MM.1S (cell line): ENCODE data around the gene ACTC1.

Source experiments
- DNase-seq: peaks from one replicate; pipeline ENCODE4 v3.0.0-alpha.2; 2015
- H2AFZ ChIP-seq: fragments of 300-600 bp; sonication (generic); 2 replicates; pipeline ENCODE4 v1.6.0; 2016; ENCODE audit warnings: antibody characterized with exemption, low read length
- H3F3A ChIP-seq: fragments of 300-600 bp; sonication (generic); 2 replicates; pipeline ENCODE4 v1.6.1; 2016; ENCODE audit warnings: mild to moderate bottlenecking, antibody characterized with exemption, low read length, moderate library complexity, mixed read lengths; ENCODE audit not compliant: insufficient read depth
- H3K27ac ChIP-seq: fragments of 300-600 bp; sonication (generic); 2 replicates; pipeline ENCODE4 v1.5.1; 2016; ENCODE audit warnings: mild to moderate bottlenecking, low read length
- H3K27me3 ChIP-seq: fragments of 300-600 bp; sonication (generic); replicated peaks from 2 replicates; pipeline ENCODE4 v1.6.0; 2016; ENCODE audit warnings: low read length; ENCODE audit not compliant: insufficient read depth
- H3K36me3 ChIP-seq: fragments of 300-600 bp; sonication (generic); replicated peaks from 2 replicates; pipeline ENCODE4 v1.6.1; 2016; ENCODE audit warnings: mild to moderate bottlenecking, low read length, mixed read lengths; ENCODE audit not compliant: insufficient read depth
- H3K4me1 ChIP-seq: fragments of 300-600 bp; sonication (generic); 2 replicates; pipeline ENCODE4 v1.6.1; 2016; ENCODE audit warnings: low read length, mixed read lengths
- H3K4me2 ChIP-seq: fragments of 300-600 bp; sonication (generic); 2 replicates; pipeline ENCODE4 v1.6.0; 2016; ENCODE audit warnings: low read depth, low read length
- H3K4me3 ChIP-seq: fragments of 300-600 bp; sonication (generic); 2 replicates; pipeline ENCODE4 v1.5.1; 2016; ENCODE audit warnings: low read length, mixed read lengths
- H3K79me2 ChIP-seq: fragments of 300-600 bp; sonication (generic); 2 replicates; pipeline ENCODE4 v1.6.1; 2016; ENCODE audit warnings: mixed run types, low read length, mixed read lengths
- H3K9ac ChIP-seq: fragments of 300-600 bp; sonication (generic); 2 replicates; pipeline ENCODE4 v1.6.1; 2016; ENCODE audit warnings: low read length, mixed read lengths
- H3K9me2 ChIP-seq: fragments of 300-600 bp; sonication (generic); replicated peaks from 2 replicates; pipeline ENCODE4 v1.6.1; 2016; ENCODE audit warnings: mild to moderate bottlenecking, low read length, mixed read lengths; ENCODE audit not compliant: insufficient read depth
- H3K9me3 ChIP-seq: fragments of 300-600 bp; sonication (generic); replicated peaks from 2 replicates; pipeline ENCODE4 v1.6.1; 2016; ENCODE audit warnings: mild to moderate bottlenecking, low read length, mixed read lengths; ENCODE audit not compliant: insufficient read depth
- H4K20me1 ChIP-seq: fragments of 300-600 bp; sonication (generic); 2 replicates; pipeline ENCODE4 v1.6.1; 2016; ENCODE audit warnings: mild to moderate bottlenecking, low read length, moderate library complexity, mixed read lengths; ENCODE audit not compliant: insufficient read depth
- CTCF ChIP-seq: fragments of 300-600 bp; sonication (generic); IDR thresholded peaks from 2 replicates; pipeline ENCODE4 v1.5.1; 2016; ENCODE audit warnings: antibody characterized with exemption, low read length, mixed read lengths
- EZH2 ChIP-seq: fragments of 300-600 bp; sonication (generic); optimal IDR thresholded peaks from 2 replicates; pipeline ENCODE3; 2017; ENCODE audit warnings: low read depth, mild to moderate bottlenecking, antibody characterized with exemption, low read length, mixed read lengths
- EZH2phosphoT487 ChIP-seq: fragments of 300-600 bp; sonication (generic); IDR thresholded peaks from 2 replicates; pipeline ENCODE4 v1.6.1; 2018; ENCODE audit warnings: antibody characterized with exemption, low read length

ACTC1 gene

GRCh38 chr15:34820110-34820509 is 24.8 kb upstream of the ACTC1 start:
- no peak for DNase-seq
- Histone ChIP-seq H3K36me3 (no peaks in the 10 kb centered on the region), H3K9me3 (no peaks in the 10 kb centered on the region), H3K27ac (no peak overlapping the region), H3K4me3 (no peak overlapping the region), H3K9ac (no peak overlapping the region), H3K4me1 (no peaks in the 10 kb centered on the region), H2AFZ (no peak overlapping the region), H3K79me2 (no peaks in the 10 kb centered on the region), H3K4me2 (no peak overlapping the region), H3K27me3 (no peaks in the 10 kb centered on the region), H4K20me1 (no peaks in the 10 kb centered on the region), H3F3A (no peaks in the 10 kb centered on the region), H3K9me2 (no peaks in the 10 kb centered on the region)
- TF ChIP-seq EZH2: no peak
- TF ChIP-seq EZH2phosphoT487: no peak
- TF ChIP-seq CTCF: no peak

DNA sequence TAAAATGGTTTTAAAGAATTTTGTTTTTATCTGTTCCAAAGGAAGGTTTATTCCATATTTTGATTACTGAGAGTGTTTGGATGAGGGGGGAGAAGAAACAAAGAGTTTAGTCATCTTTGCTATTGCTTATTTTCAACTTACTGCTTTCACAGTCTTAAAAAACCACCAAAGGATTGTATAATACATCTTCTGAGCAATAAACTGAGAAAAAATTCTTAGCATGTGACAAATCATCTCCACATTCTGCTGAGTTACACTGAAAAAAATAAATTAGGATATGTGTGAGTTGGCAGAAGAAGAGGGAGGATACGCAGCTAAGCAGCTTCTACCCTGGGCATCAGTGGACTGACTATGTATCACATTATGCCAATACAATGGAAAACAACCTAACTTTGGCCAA is 23.2 kb upstream of the ACTC1 start:
- no peak overlapping the region for H3K4me2 ChIP-seq
- H3K9ac ChIP-seq: no peak overlapping the region

GRCh38 chr15:34815836-34816235 is 20.5 kb upstream of the ACTC1 start:
- Histone ChIP-seq H3K4me3 (no peak overlapping the region), H3K4me2 (no peak overlapping the region), H4K20me1 (no peaks in the 10 kb centered on the region), H3K9me3 (no peaks in the 10 kb centered on the region), H3F3A (no peaks in the 10 kb centered on the region; the same call in 1 of the 2 replicates), H3K27ac (no peak overlapping the region), H3K9ac (no peak overlapping the region), H3K79me2 (no peaks in the 10 kb centered on the region), H3K9me2 (no peaks in the 10 kb centered on the region), H3K36me3 (no peaks in the 10 kb centered on the region), H3K4me1 (peaks cover 13% of the 10 kb centered on the region), H3K27me3 (no peaks in the 10 kb centered on the region), H2AFZ (no peak overlapping the region)
- no peak for TF ChIP-seq EZH2phosphoT487
- no peak for TF ChIP-seq EZH2
- TF ChIP-seq CTCF: no peak
- no peak for DNase-seq

More for the DNA sequence above, 23.2 kb upstream of the ACTC1 start:
- Histone ChIP-seq H3K9me2 (no peaks in the 10 kb centered on the region), H3K79me2 (no peaks in the 10 kb centered on the region), H3K4me1 (no peaks in the 10 kb centered on the region), H3F3A (no peaks in the 10 kb centered on the region), H3K4me3 (no peak overlapping the region), H3K27ac (no peak overlapping the region), H3K27me3 (no peaks in the 10 kb centered on the region), H2AFZ (no peak overlapping the region), H4K20me1 (no peaks in the 10 kb centered on the region), H3K9me3 (no peaks in the 10 kb centered on the region), H3K36me3 (no peaks in the 10 kb centered on the region)
- DNase-seq: no peak
- TF ChIP-seq EZH2 (no peak), CTCF (no peak), EZH2phosphoT487 (no peak)
